Urothelium cell line (cell line): ENCODE measurements around the gene CFAP221.

Experiments used
- DNase-seq: peaks from one replicate; pipeline ENCODE4 v3.0.0; 2011; ENCODE audit warnings: low spot score, mixed read lengths
- FAIRE-seq: peaks from 2 replicates; lab custom pipeline; 2011; peaks lifted over from hg19 to GRCh38; lab: Jason Lieb, UNC

Gene CFAP221

DNA sequence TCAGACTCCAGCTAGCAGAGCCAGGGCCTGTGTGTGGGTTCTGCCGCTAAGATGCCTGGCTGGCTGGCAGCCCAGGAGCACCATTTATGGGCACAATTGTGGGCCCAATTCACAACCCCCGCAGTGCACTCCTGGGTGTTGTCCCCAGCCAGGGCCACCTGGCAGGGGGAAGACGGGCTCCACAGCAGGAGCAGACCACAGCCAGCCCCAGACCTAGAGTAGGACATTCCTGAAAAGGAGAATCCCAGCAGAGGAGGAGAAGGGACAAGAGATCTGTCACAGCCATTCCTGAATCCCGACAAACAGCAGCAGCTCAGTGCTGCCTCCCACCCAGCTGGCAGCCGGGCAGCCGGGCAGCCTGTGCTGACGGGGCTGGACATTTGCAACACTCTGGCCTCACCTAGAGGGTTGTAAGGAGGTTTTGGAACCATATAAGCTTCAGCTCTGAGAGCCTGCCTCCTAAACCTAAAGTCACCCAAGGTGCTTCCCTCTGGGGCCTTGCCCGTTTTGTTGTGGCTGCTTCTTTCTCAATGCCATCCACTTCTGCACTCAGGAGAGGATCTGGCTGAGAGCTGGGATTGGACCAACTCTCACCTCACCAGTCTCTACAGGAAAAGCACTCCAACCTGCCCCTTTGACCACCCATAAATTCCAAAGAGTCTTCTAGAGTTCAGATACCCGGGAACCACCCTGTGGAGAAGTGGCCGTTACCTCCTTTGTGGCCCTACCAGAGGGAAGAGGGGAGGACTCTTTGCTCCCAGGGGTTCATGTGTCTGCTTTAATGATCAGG is 130.7 kb downstream of the CFAP221 start:
- no peak for DNase-seq
- FAIRE-seq: no peak

DNA sequence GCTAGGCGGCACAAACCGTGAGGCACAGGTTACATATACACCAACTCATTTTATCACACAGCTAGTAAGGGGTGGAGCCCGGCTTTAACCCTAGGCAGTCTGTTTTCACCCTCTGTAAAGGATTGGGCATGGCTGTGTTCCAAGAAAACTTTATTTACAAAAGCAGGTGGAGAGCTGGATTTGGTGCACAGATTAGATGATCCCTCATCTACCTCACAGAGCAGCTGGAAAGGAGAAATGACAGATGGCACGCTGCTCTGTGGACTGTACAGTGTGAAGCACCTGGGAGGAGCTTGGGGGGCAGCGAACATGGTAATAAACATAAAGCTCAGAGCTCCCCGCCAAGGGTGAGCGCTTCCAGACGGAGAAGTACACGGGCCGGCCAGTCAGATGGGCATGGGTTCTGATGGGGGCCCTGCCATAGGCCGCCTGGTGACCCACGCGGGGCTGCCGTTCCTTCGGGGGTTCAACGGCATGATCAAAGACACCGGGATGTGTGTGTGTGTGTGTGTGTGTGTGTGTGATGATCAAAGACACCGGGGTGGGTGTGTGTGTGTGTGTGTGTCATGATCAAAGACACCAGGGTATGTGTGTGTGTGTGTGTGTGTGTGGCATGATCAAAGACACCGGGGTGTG is 133.9 kb downstream of the CFAP221 start:
- DNase-seq (no peak), FAIRE-seq (no peak)

DNA sequence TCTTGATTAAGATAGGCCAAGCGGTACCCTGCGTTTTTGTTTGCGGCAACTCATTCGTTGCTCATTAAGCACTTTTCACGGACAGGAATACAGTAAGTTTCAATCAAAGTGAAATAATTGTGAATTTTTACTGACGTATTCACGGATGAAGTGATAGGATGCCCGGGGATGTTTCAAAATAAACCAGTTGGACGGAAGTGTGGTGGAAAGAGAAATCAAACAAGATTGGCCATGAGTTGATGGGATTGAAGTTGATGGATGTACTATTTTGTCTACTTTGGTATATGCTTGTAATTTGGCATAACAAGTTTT is 135.2 kb downstream of the CFAP221 start:
- DNase-seq (no peak), FAIRE-seq (no peak)

DNA sequence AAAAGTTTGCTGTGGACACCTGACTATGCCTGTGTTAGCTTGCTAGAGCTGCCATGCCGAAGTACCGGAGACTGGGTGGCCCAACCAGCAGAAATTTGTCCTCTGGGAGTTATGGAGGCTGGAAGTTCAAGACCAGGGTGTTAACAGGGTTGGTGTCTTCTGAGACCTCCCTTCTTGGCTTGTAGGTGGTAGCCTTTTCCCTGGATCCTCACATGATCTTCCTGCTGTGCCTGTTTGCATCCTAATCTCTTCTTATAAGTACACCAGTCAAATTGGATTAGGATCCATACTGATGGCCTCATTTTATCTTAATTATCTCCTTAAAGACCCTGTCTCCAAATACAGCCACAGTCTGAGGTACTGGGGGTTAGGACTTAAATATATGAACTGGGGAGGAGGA is 135.6 kb downstream of the CFAP221 start:
- FAIRE-seq (no peak), DNase-seq (no peak)

DNA sequence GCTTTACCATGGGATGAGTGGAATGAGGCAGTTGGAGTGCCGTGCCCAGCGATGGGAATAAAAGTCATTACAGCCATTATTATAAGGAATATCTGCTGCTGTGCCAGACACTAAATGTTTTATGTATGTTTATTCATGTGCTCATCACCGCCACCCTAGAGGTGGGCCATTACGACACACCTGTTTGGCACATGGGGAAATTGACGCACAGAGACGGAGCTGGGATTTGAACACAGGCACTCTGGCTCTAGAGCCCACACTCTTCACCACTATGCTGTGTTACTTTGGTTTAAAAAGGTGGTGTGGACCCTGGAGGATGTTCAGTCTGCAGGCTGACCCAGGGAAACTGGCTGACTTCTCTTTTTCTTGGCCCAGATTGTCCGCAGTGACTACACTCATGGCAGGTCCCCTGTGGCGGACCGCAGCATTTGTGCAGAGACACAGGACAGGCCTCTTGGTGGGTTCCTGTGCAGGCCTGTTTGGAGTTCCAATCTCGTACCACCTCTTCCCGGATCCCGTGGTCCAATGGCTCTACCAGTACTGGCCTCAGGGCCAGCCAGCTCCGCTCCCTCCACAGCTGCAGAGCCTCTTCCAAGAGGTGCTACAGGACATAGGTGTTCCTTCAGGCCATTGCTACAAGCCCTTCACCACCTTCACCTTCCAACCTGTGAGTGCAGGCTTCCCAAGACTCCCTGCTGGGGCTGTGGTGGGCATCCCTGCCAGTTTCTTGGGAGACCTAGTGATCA is 136.4 kb downstream of the CFAP221 start:
- DNase-seq (no peak), FAIRE-seq (no peak)

DNA sequence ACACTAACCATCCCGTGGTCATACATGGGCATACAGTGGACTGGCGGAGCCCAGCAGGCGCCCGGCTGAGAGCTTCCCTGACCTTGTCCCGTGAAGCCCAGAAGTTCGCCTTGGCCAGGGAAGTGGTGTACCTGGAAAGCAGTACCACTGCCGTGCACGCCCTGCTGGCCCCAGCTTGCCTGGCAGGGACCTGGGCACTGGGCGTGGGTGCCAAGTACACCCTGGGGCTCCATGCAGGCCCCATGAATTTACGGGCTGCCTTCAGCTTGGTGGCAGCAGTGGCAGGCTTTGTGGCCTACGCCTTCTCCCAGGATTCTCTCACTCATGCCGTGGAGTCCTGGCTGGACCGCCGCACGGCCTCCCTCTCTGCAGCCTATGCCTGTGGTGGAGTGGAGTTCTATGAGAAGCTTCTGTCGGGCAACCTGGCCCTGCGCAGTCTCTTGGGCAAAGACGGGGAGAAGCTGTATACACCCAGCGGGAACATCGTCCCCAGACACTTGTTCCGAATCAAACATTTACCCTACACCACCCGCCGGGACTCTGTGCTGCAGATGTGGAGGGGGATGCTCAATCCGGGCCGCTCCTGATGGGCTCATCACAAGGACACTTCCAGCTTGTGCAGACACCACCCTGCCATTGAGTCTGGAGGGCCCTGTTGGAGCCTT is 137.1 kb downstream of the CFAP221 start:
- no peak for FAIRE-seq
- DNase-seq: no peak

DNA sequence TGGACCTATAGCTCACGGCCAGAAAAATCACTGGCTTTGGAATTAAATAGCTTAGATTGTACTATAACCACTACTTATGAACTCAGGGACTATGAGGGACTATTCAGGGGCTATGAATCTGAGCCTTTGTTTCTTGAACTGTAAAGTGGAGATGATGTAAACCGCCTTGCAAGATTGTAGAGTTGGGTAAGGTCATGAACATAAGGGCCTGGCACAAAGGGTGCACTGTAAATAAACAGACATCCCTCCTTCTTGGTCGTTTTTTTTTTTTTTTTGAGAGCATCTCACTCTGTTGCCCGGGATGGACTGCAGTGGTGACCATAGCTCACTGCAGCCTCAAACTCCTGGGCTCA is 137.6 kb downstream of the CFAP221 start:
- no peak for FAIRE-seq
- DNase-seq: no peak

DNA sequence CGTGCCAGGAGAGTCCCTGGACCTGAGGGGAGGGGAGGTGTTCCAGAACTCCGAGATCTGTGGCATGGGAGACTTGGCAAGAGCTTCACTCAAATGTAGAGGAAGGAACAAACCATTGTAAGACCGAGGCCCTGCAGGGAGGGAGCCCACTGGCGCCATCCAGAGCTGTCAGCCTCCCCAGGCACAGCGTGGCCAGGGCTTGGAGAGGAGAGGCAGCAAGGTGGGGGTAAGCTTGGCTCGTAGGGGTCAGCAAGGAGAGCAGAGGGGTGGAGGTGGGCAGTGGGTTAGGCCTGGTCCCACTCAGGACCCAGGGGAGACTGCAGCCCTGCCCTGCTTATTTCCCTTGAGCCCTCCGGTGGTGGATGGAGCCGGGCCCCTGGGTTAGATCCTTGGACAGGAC is 138.3 kb downstream of the CFAP221 start:
- FAIRE-seq (no peak), DNase-seq (no peak)

DNA sequence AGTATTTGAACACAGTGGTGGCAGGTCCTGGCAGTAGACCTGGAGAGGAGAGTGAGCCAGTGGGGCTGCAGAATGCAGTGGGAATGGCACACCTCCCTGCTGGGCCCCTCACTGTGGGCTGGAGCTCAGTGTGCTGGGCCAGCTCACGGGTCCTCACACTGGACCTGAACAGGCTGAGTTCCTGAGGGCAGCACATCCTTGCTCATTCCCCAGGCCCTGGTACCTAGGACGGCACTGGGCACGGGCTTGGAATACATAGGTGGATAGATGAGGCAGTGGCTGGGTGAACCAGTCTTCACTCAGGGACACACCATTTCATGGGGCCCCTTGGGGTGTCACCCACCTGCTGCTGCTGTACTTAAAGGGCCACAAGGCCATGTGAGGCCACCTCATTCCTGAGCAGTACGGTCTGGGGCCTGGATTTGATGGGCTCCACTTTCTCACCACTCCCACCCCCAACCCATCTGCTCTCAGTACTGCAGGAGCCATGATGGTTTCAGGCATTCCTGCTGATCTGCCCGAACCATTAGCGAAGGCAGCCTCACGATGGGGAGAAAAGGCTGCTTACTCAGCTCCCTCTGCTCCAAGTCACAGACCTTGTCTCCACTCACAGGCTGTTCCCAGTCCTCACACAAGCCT is 138.9 kb downstream of the CFAP221 start:
- no peak for FAIRE-seq
- DNase-seq: no peak

DNA sequence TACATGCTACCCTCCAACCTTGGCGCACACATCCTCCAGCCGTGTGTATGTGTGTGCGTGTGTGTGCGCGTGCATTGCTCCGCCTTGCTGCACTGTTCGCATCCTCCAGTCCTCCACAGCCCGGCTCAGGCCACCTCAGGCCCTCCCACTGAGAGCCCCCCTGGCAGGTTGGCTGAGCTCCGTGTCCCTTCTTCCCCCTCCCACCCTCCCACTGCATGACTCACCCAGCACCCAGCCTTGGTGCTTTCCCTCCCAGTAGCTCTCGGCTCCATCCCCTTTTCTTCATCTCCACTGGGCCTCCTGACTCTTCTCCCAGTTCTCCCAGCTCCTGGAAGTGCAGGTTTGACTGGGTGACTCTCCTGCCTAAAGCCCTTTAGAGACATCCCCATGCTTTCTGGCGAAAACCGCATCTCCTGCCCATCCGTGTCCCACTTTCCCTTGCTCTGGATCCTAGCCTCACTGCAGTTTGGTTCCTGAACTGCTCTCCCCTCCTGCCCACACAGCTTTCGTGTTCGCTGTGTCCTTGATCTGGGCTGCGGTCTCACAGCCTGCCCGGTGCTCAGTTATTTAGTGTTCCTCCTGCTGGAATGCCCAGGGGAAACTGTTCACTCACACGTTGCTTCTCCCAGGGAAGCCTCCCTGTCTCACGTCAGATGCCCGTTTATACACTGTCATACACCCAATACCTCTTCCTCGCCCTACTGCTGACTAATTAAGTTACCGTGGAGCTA is 139.6 kb downstream of the CFAP221 start:
- peak; percentile 20 for FAIRE-seq
- peak; percentile 60 for DNase-seq

DNA sequence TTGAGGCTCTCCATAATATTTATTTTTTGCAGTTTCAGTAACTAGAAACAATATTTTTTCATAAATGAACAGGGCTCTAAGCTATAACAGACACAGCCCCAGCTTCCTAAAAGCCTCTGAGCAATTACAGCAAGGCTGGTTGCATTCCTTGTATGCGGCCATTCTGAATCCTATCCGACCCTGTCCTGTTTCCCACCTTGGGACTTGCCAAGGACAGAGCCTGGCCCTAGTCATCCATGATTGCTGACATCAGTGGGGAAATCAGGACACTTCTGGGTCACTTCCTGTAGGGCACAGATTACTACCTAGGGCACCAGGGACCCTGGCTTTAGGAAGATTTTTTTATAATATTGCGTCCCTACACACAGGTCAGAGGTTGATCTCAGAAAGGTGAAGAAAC is 140.3 kb downstream of the CFAP221 start:
- DNase-seq (no peak), FAIRE-seq (no peak)

DNA sequence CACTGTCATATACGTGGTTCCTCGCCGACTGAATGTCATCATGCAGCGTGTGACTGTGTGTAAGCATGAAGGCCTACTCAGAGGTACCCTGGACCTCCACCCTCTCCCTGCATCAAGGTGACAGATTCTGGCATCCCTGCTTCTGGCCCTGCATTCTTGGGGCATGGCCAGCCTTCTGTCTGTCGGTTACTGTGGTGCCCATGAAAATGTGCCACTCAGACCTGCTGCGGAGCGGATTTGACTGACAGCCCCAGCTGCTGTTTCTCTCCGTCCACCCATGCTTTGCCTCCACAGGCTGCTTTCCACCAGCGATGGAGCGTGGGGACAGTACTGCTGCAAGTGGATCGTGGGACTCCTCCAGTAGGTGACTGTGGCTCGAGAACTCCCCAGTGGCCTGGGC is 144.4 kb downstream of the CFAP221 start:
- peak; percentile 90 for FAIRE-seq
- DNase-seq: no peak

DNA sequence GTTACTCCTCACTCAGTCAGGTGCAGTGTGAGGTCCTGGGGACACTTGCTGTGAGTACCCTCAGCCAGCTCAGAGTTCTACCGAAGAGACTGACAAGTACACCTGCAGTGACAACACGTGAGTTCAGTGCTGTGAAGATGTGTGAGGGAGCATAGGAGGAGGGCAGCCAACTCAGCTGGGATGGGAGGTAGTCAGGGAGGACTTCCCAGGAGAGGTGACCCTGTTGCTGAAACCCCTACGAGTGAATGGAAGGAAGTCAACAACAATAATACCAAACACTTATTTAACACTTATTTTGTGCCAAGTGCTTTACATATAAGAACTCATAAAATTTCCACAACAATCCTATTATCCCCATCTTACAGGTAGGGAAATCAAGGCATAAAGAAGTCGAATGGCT is 145.0 kb downstream of the CFAP221 start:
- FAIRE-seq (no peak), DNase-seq (no peak)

DNA sequence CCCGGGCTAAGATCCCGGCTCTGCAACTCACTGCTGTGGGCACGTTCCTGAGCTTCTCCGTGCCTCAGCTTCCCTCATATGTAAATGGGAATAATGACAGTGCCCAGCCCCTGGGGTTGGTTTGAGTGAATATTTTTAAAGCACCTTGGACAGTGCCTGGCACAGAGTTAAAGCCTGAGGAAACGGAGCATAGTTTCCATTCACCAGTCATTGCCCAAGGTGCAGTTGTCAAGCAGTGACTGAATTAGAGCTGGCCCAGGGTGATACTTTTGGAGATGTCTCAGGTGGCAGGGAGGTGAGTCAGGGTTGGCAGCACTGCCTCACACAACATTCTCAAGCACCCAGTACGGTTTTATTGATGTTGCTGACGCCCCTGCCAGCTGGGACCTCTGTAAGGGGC is 146.9 kb downstream of the CFAP221 start:
- DNase-seq: no peak
- FAIRE-seq: no peak

DNA sequence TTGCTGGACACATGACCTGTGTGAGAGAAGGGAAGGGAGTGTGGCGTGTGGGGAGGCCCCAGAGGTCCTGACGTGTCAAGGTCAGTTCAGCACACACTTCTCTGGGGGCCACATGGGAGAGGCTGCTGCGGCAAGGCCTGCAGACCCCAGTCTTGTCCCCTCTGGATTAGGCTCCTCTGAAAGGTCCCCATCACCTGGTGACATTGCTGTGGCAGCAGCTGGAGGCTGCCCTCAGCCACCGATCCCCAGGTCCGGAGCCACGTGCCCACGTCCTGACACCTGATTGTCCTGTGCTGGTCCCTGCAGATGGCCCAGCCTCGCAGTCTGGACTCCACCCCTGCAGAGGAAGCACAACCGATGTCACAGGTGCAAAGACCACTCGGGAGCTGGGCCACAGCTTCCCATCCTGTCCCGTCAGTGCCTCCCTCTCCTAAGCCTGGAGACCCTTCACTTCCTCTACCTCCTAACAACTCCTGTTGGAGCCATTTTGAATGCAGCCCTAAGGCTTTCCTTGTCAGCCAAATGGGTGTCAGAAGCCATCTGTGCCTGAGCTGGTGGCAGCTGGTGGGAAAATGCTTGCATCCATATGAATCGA is 147.5 kb downstream of the CFAP221 start:
- no peak for FAIRE-seq
- no peak for DNase-seq

DNA sequence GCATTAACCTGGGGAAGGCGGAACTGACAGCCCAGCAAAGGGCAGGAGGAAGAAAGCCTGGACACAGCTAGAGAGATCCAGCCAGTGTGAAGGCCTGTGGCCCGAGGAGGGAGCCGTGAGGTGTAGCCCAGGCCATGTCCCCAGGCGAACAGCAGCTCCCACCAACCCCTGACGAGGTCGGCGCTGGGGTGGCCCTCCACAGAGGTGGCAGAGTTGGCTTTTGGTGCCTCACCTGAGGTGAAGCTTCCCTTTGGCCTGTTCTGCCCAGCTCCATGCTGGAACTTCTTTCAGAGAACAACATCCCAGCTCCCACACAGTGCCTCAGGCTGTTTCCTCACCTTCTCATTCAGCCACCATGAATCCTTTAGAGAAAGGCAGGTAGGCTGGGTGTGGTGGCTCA is 148.1 kb downstream of the CFAP221 start:
- FAIRE-seq (no peak), DNase-seq (no peak)

DNA sequence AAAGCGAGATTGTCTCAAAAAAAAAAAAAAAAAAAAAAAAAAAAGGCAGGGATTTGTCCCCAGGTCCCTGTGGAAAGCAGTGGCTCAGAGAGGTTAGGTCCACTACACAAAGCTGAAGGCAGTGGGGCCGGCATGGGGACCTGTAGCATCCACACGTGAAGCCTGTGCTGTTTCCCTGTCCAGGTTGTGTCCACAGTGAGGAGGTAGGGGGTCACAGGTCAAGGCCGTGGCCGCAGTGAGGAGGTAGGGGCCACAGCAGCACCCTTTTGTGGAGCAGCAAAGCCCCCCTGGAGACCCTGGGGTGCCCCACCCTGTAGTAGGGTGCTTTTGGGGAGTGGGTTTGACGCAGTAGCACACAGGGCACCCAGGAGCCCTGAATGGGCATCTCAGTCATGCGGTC is 148.7 kb downstream of the CFAP221 start:
- DNase-seq (no peak), FAIRE-seq (no peak)

DNA sequence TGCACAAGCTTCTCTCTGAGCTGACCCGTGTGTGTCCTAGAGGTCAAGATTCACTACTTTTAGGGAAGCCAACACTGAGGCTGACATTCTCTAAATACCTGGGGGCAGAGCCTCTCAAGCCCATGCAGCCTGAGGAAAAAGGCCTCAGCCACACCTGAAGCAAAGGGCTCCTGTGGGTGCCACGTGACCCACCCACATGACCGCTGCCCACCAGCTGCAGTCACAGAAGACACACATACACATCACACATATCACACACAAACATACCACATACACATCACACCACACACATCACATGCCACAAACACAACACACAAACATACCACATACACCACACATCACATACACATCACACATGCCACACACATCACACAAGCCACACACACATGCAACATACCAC is 149.3 kb downstream of the CFAP221 start:
- FAIRE-seq: no peak
- no peak for DNase-seq

DNA sequence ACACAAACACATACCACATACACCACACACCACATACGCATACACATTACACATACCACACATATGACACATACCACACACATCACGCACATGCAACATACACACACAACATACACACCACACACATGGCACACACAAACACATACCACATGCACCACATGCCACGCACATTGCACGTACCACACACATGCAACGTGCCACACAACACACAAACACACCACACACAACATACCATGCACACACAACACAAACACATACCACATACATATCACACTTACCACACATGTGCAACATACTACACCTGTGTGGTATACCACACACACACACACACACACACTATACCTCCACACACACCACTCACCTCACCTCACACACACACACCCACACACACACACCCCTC is 149.7 kb downstream of the CFAP221 start:
- FAIRE-seq: peak; percentile 100

DNA sequence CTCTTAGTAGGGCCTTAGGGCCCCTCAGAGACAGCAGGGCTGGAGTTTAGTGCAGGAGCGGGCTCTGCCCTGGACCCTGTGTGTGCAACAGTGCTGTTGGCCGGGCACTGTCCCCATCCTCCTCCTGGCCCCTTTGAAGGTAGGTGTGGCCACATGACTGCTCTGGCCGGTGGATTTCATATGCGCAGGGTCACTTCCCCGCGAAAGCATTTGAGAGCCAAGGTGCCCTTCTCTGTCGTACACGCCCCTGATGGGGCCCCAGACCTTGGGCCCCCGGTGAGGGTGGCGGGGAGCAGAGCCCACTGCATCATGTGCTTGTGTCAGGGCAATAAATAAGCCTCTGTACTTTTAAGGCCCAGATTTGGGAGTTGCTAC is 150.2 kb downstream of the CFAP221 start:
- FAIRE-seq (no peak), DNase-seq (no peak)

More for the DNA sequence above, 149.7 kb downstream of the CFAP221 start:
- DNase-seq: no peak
